GM23338 (cell line): ENCODE measurements around the gene FAM89A. TPM values are rescaled to one million over a fixed set of nuclear protein-coding genes. Genes with fewer than 3 reads are reported as not detected.
A peak's percentile ranks its signal among the peaks of the same experiment; 100 is the strongest.

Experiments used
- ATAC-seq: fragments of 200-7000 bp; cut with Tn5 transposase; 3 replicates; pipeline ENCODE4 v1.9.1; 2020
- DNase-seq: peaks from one replicate; pipeline ENCODE4 v3.0.0-alpha.2; 2015; ENCODE audit warnings: low spot score
- H2AFZ ChIP-seq: fragments of 200-600 bp; sonication (generic); 2 replicates; pipeline ENCODE4 v1.8.0; 2016; ENCODE audit warnings: antibody characterized with exemption, mild to moderate bottlenecking, moderate library complexity
- H3F3A ChIP-seq: fragments of 200-600 bp; sonication (generic); replicated peaks from 2 replicates; pipeline ENCODE4 v1.8.0; 2017; ENCODE audit warnings: antibody characterized with exemption, mixed run types, low read depth
- H3K27ac ChIP-seq: fragments of 200-600 bp; sonication (generic); 2 replicates; pipeline ENCODE4 v1.6.1; 2016; ENCODE audit warnings: low read depth
- H3K27me3 ChIP-seq: fragments of 200-600 bp; sonication (generic); 2 replicates; pipeline ENCODE4 v1.8.0; 2016; ENCODE audit warnings: mild to moderate bottlenecking, mixed run types, moderate library complexity; ENCODE audit not compliant: insufficient read depth
- H3K36me3 ChIP-seq: fragments of 200-600 bp; sonication (generic); 2 replicates; pipeline ENCODE4 v1.8.0; 2016; ENCODE audit warnings: mild to moderate bottlenecking; ENCODE audit not compliant: insufficient read depth
- H3K4me1 ChIP-seq: fragments of 200-600 bp; sonication (generic); 2 replicates; pipeline ENCODE4 v1.8.0; 2016; ENCODE audit warnings: mild to moderate bottlenecking, moderate library complexity; ENCODE audit not compliant: insufficient read depth
- H3K4me2 ChIP-seq: fragments of 200-600 bp; sonication (generic); 2 replicates; pipeline ENCODE4 v1.7.1; 2017; ENCODE audit warnings: mixed run types
- H3K4me3 ChIP-seq: fragments of 200-600 bp; sonication (generic); 2 replicates; pipeline ENCODE4 v1.6.1; 2016; ENCODE audit warnings: mixed run types
- H3K79me2 ChIP-seq: fragments of 200-600 bp; sonication (generic); replicated peaks from 2 replicates; pipeline ENCODE4 v1.8.0; 2017; ENCODE audit warnings: mild to moderate bottlenecking; ENCODE audit not compliant: insufficient read depth
- H3K9me2 ChIP-seq: fragments of 200-600 bp; sonication (generic); 2 replicates; pipeline ENCODE4 v1.8.0; 2017; ENCODE audit not compliant: insufficient read depth
- H4K20me1 ChIP-seq: fragments of 200-600 bp; sonication (generic); replicated peaks from 2 replicates; pipeline ENCODE4 v1.8.0; 2017; ENCODE audit warnings: mild to moderate bottlenecking; ENCODE audit not compliant: insufficient read depth
- H3K27ac Mint-ChIP-seq: 2 replicates; pipeline ENCODE4 v1.8.0; 2020; ENCODE audit warnings: inconsistent platforms, mild to moderate bottlenecking, moderate library complexity, mixed read lengths
- H3K27me3 Mint-ChIP-seq: 3 replicates; pipeline ENCODE4 v1.8.0; 2022; ENCODE audit warnings: low read depth, mild to moderate bottlenecking, moderate library complexity, mixed read lengths, inconsistent platforms; ENCODE audit not compliant: insufficient read depth, poor library complexity
- H3K36me3 Mint-ChIP-seq: 3 replicates; pipeline ENCODE4 v1.8.0; 2021; ENCODE audit warnings: low read depth, mild to moderate bottlenecking, inconsistent platforms, moderate library complexity, mixed read lengths
- H3K4me1 Mint-ChIP-seq: 3 replicates; pipeline ENCODE4 v1.8.0; 2020; ENCODE audit warnings: mild to moderate bottlenecking, inconsistent platforms, mixed read lengths
- H3K4me3 Mint-ChIP-seq: 3 replicates; pipeline ENCODE4 v1.8.0; 2021; ENCODE audit warnings: moderate library complexity, mild to moderate bottlenecking, inconsistent platforms, mixed read lengths
- H3K9me3 Mint-ChIP-seq: 3 replicates; pipeline ENCODE4 v1.8.0; 2020; ENCODE audit warnings: moderate library complexity, mild to moderate bottlenecking, inconsistent platforms, mixed read lengths
- ETS1 ChIP-seq: IDR thresholded peaks from 2 replicates; pipeline ENCODE4 v1.6.1; 2016; ENCODE audit warnings: antibody characterized with exemption
- EZH2 ChIP-seq: fragments of 200-600 bp; sonication (generic); IDR thresholded peaks from one replicate; pipeline ENCODE4 v1.8.0; 2017; ENCODE audit warnings: antibody characterized with exemption, mild to moderate bottlenecking, low read depth; ENCODE audit not compliant: unreplicated experiment
- EZH2phosphoT487 ChIP-seq: fragments of 200-600 bp; sonication (generic); IDR thresholded peaks from one replicate; pipeline ENCODE4 v1.8.1; 2018; ENCODE audit warnings: antibody characterized with exemption; ENCODE audit not compliant: unreplicated experiment
- JUNB ChIP-seq: IDR thresholded peaks from one replicate; pipeline ENCODE4 v1.6.1; 2016; ENCODE audit warnings: antibody characterized with exemption; ENCODE audit not compliant: unreplicated experiment
- NANOG ChIP-seq: IDR thresholded peaks from 2 replicates; pipeline ENCODE4 v1.6.1; 2016; ENCODE audit warnings: antibody characterized with exemption, borderline replicate concordance
- POLR2AphosphoS5 ChIP-seq: IDR thresholded peaks from 2 replicates; pipeline ENCODE4 v1.6.1; 2016; ENCODE audit warnings: antibody characterized with exemption, low read depth
- ZNF331 ChIP-seq: fragments of 250-450 bp; sonication (Bioruptor Pico); IDR thresholded peaks from 2 replicates; pipeline ENCODE4 v1.5.0; 2020; ENCODE audit warnings: low read depth, mild to moderate bottlenecking, moderate library complexity
- polyA plus RNA-seq: library from polyadenylated mRNA; unstranded; fragments of >200 nt; fragmentation: Nextera tagmentation; extraction: Ambion mirVana; gene quantifications from 2 replicates; pipeline ENCODE4 v1.2.1, GENCODE V29; 2016
- total RNA-seq: library from RNA; depleted of rRNA; stranded (reverse); fragments of >200 nt; shearing (Covaris generic); gene quantifications from 2 replicates; pipeline ENCODE4 v1.2.3, GENCODE V29; 2014
- TF ChIP-seq, protein P1 (sequence below): IDR thresholded peaks from one replicate; pipeline ENCODE4 v1.6.1; 2018; ENCODE audit warnings: antibody characterized with exemption; ENCODE audit not compliant: unreplicated experiment

FAM89A gene
- total and polyA plus RNA-seq, 2 experiments from 2014 or later, result 3.2 to 3.8 TPM

DNA sequence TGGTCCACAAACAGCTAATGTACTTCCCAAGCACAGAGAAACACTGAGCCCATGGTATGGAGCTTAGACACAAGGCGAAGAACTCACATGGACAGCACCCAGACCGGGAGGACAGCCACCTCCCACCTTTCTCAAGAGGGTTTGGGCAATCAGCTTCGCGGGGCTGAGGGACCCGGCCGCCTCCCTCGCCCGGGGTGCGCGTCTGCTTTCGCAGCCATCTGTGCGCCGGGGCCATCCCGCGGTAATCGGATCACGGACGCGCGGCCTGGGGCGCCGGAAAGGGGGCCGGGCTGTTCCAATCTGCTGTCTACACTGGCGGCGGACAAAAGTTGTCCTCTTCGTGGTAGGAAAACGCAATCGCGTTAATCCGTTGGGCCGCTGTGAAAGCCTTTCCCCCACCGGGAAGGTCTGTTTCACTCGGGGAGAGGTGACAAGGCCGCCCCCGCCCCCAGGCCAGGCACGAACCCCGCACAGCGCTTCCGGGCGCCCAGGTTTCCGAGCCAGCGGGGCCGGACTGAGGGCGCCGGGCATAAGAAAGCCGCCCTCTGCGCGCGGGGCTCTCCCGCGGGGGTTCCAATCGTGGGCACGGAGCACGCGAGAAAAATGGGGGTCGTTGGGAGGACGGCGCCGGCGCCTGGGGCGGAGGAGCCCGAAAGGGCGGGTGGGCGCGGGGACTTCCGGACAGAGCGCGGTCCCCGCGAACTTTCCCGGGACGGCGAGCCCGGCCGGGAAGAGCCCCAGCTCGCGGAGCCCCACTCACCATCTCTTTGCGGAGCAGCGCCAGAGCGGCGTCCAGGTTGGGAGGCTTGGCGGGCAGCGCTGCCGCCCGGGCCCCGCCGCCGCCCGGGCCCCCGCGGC is 664 bp downstream of the FAM89A start:
- no peaks in the 10 kb centered on the region; the same call in 2 of the 3 replicates for H3K36me3 Mint-ChIP-seq
- no peaks in the 10 kb centered on the region for H3K79me2 ChIP-seq
- peak; percentile 55 for ATAC-seq
- peak overlapping the region; percentile 80 for H3K4me2 ChIP-seq
- H4K20me1 ChIP-seq, result peaks cover 20% of the 10 kb centered on the region
- peak; percentile 66 for DNase-seq
- no peaks in the 10 kb centered on the region for H3F3A ChIP-seq
- H3K27me3 ChIP-seq, result peaks cover 94% of the 10 kb centered on the region
- no peaks in the 10 kb centered on the region for H3K36me3 ChIP-seq
- H3K4me3 ChIP-seq, result peak overlapping the region; percentile 71
- H3K4me3 Mint-ChIP-seq, result peak overlapping the region; percentile 71
- H3K4me1 ChIP-seq, result no peaks in the 10 kb centered on the region; the same call in 1 of the 2 replicates
- TF ChIP-seq POLR2AphosphoS5 (no peak), ZNF331 (CRISPR knock-in tag) (no peak), EZH2 (peak; percentile 82), JUNB (no peak), EZH2phosphoT487 (peak; percentile 60)
- peaks cover 3% of the 10 kb centered on the region; the same call in 2 of the 3 replicates for H3K4me1 Mint-ChIP-seq
- H3K27ac Mint-ChIP-seq, result no peak overlapping the region
- peak overlapping the region; percentile 78 for H2AFZ ChIP-seq
- H3K27ac ChIP-seq, result no peak overlapping the region
- H3K9me2 ChIP-seq, result no peaks in the 10 kb centered on the region
- no peaks in the 10 kb centered on the region for H3K9me3 Mint-ChIP-seq
- H3K27me3 Mint-ChIP-seq, result peaks cover 74% of the 10 kb centered on the region

- Histone ChIP-seq H2AFZ (no peak overlapping the region), H3K4me2 (no peak overlapping the region), H3K79me2 (no peaks in the 10 kb centered on the region), H3K4me1 (no peaks in the 10 kb centered on the region; the same call in 1 of the 2 replicates), H3F3A (no peaks in the 10 kb centered on the region), H3K27ac (no peak overlapping the region), H3K27me3 (peaks cover 79% of the 10 kb centered on the region), H3K4me3 (no peak overlapping the region), H4K20me1 (peaks cover 14% of the 10 kb centered on the region), H3K36me3 (no peaks in the 10 kb centered on the region), H3K9me2 (no peaks in the 10 kb centered on the region)
- no peak for ATAC-seq
- DNase-seq, result no peak
- Mint-ChIP-seq H3K36me3 (no peaks in the 10 kb centered on the region; the same call in 2 of the 3 replicates), H3K4me1 (peaks cover 3% of the 10 kb centered on the region; the same call in 1 of the 3 replicates), H3K9me3 (no peaks in the 10 kb centered on the region; the same call in 2 of the 3 replicates), H3K4me3 (no peak overlapping the region), H3K27ac (no peak overlapping the region), H3K27me3 (peaks cover 68% of the 10 kb centered on the region)
- TF ChIP-seq ETS1, result no peak
- TF ChIP-seq, protein P1, sequence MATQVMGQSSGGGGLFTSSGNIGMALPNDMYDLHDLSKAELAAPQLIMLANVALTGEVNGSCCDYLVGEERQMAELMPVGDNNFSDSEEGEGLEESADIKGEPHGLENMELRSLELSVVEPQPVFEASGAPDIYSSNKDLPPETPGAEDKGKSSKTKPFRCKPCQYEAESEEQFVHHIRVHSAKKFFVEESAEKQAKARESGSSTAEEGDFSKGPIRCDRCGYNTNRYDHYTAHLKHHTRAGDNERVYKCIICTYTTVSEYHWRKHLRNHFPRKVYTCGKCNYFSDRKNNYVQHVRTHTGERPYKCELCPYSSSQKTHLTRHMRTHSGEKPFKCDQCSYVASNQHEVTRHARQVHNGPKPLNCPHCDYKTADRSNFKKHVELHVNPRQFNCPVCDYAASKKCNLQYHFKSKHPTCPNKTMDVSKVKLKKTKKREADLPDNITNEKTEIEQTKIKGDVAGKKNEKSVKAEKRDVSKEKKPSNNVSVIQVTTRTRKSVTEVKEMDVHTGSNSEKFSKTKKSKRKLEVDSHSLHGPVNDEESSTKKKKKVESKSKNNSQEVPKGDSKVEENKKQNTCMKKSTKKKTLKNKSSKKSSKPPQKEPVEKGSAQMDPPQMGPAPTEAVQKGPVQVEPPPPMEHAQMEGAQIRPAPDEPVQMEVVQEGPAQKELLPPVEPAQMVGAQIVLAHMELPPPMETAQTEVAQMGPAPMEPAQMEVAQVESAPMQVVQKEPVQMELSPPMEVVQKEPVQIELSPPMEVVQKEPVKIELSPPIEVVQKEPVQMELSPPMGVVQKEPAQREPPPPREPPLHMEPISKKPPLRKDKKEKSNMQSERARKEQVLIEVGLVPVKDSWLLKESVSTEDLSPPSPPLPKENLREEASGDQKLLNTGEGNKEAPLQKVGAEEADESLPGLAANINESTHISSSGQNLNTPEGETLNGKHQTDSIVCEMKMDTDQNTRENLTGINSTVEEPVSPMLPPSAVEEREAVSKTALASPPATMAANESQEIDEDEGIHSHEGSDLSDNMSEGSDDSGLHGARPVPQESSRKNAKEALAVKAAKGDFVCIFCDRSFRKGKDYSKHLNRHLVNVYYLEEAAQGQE, result no peak
- no peak for TF ChIP-seq ZNF331 (CRISPR knock-in tag)
- TF ChIP-seq NANOG, result no peak
- TF ChIP-seq EZH2phosphoT487, result no peak
- TF ChIP-seq JUNB, result no peak
Measured at GRCh38 chr1:231037585-231038517, 2.2 kb downstream of the FAM89A start.
